Measurements from ENCODE around the gene AK1.

The AK1 gene

GRCh38 chr9:127867356-127868277 is 9.9 kb downstream of the AK1 start:
- Histone ChIP-seq H3K4me3 (ENCODE audit: low read length) (no peak overlapping the region), H3K36me3 (ENCODE audit: control insufficient read depth, insufficient read depth, low read length) (peaks cover 4% of the 10 kb centered on the region; the same call in 1 of the 2 replicates), H3K27ac (ENCODE audit: low read length) (no peak overlapping the region), H3K9me3 (ENCODE audit: control insufficient read depth, insufficient read depth, low read length) (no peaks in the 10 kb centered on the region), H3K27me3 (ENCODE audit: control insufficient read depth, insufficient read depth, low read length) (no peaks in the 10 kb centered on the region), H3K4me1 (ENCODE audit: control insufficient read depth, insufficient read depth, low read length) (0 out of 2 replicates have a peak, but pooled peaks cover 1% of the 10 kb centered on the region)
- DNase-seq (ENCODE audit: low read depth, low spot score), result no peak
- no CpG with 5 or more reads among the region's 30 CpGs for WGBS (ENCODE audit: insufficient coverage, insufficient read length)

DNA sequence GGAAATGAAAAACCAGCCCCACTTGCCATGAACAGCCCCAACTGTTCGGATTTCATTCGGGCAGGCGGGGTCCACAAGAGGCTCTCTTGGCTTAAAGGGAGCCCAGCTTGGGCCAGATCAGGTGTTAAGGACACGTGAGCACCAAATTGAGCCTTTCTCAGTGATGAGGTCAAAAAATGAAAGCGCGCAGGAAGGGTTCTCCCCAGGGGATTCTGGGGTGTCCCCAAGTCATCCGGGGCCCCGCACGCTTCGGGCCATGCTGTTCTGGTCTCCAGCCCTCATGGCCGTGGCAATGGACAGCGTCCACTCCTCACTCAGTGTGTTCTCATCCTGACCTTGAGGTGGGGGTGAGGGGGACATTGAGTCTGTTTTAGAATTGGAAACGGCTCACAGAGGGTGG is 10.9 kb downstream of the AK1 start:
- Histone ChIP-seq H3K27ac (ENCODE audit: low read length) (no peak overlapping the region), H3K9me3 (ENCODE audit: control insufficient read depth, insufficient read depth, low read length) (no peaks in the 10 kb centered on the region), H3K4me3 (ENCODE audit: low read length) (no peak overlapping the region), H3K27me3 (ENCODE audit: control insufficient read depth, insufficient read depth, low read length) (no peaks in the 10 kb centered on the region), H3K4me1 (ENCODE audit: control insufficient read depth, insufficient read depth, low read length) (0 out of 2 replicates have a peak, but pooled peaks cover 1% of the 10 kb centered on the region), H3K36me3 (ENCODE audit: control insufficient read depth, insufficient read depth, low read length) (peaks cover 4% of the 10 kb centered on the region; the same call in 1 of the 2 replicates)
- DNase-seq (ENCODE audit: low read depth, low spot score), result no peak
- no CpG with 5 or more reads among the region's 13 CpGs for WGBS (ENCODE audit: insufficient coverage, insufficient read length)

DNA sequence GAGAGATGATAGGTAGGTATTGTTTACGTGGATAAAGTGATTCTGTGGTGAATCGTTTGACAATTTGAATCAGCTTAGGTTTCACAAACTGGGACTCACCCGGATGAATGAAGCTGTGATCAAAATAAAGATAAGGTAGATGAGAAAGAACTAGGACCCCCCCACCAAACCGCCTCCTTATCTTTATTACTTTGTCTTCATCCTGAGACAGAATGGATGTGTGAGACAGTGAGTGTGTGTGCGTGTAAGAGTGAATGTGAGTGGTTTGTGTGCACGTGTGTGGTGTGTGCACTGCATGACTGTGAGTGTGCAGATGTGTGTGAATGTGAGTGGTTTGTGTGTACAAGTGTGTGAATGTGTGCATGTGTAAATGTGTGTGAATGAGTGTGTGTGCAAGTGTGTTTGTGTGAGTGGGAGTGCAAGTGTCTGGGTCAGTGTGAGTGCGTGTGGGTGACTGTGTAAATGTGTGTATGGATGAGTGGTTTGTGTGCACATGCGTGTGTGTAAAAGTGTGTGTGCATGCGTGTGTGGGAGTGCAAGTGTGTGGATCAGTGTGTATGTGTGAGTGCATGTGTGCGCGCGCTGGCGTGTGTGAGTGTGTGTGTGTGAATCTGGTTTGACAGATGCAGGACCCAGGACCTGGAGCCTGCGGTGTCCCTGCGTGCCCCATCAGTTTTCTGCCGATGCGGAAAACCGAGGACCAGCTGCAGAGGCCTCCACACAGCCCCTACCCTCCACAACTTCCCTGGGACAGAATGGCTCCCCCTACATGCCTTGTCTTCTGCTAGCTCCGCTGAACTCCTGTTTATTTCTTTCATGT is 11.6 kb downstream of the AK1 start:
- Histone ChIP-seq H3K4me1 (ENCODE audit: control insufficient read depth, insufficient read depth, low read length) (0 out of 2 replicates have a peak, but pooled peaks cover 1% of the 10 kb centered on the region), H3K36me3 (ENCODE audit: control insufficient read depth, insufficient read depth, low read length) (peaks cover 4% of the 10 kb centered on the region; the same call in 1 of the 2 replicates), H3K9me3 (ENCODE audit: control insufficient read depth, insufficient read depth, low read length) (no peaks in the 10 kb centered on the region), H3K27me3 (ENCODE audit: control insufficient read depth, insufficient read depth, low read length) (no peaks in the 10 kb centered on the region), H3K4me3 (ENCODE audit: low read length) (no peak overlapping the region), H3K27ac (ENCODE audit: low read length) (no peak overlapping the region)
- 100% methylated on average over 4 of the region's 19 CpGs for WGBS (ENCODE audit: insufficient coverage, insufficient read length)
- no peak for DNase-seq (ENCODE audit: low read depth, low spot score)

- H3K36me3 ChIP-seq (ENCODE audit: control insufficient read depth, insufficient read depth, low read length), result peaks cover 4% of the 10 kb centered on the region; the same call in 1 of the 2 replicates
- no CpG with 5 or more reads among the region's 13 CpGs for WGBS (ENCODE audit: insufficient coverage, insufficient read length)
- H3K27ac ChIP-seq (ENCODE audit: low read length), result no peak overlapping the region
- no peak overlapping the region for H3K4me3 ChIP-seq (ENCODE audit: low read length)
- H3K9me3 ChIP-seq (ENCODE audit: control insufficient read depth, insufficient read depth, low read length), result no peaks in the 10 kb centered on the region
- H3K27me3 ChIP-seq (ENCODE audit: control insufficient read depth, insufficient read depth, low read length), result no peaks in the 10 kb centered on the region
- no peaks in the 10 kb centered on the region; the same call in 1 of the 2 replicates for H3K4me1 ChIP-seq (ENCODE audit: control insufficient read depth, insufficient read depth, low read length)
- DNase-seq (ENCODE audit: low read depth, low spot score), result no peak
Measured at GRCh38 chr9:127863191-127863621, 14.3 kb downstream of the AK1 start.

DNA sequence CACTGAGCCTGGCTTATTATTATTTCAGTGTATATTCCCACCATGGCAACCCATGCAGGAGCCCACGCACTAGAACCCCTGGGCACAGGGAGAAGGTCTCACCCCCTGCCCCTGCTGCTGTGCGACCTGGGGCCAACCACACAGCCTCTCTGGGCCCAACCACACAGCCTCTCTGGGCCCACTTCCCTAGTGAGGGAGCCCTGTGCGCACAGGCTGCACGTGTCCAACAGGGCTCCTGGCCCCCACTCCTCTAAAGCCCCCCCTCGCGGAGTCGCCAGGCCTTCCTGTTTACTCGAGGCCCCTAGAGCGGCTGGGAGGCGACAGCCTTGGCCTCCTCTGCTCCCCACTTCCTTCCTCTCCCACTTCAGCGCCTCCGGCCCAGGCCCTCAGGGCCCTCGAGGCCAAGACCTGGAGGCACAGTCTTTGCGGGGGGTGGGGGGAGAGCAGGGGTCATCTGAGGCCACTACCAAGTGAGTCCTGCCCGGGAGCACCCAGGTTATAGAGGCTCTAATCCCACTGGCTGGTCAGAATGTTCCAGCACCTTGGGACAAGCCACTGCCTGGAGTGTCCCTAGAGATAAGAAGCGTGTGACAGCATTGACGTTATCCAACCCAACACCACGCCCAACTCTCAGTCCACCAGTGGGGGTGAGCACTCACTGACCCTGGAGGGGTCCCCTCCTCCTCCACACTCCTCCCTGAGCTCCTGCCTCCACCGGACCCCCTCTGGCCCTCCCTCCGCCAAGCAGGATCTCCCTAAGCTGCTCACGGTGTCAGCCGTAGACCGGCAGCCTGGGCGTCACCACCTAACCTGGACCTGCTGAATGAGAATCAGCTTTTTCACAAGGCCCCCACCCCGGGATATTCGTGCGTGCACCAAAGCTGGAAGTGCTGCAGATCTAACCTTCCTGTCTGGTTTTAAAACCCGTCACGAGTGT is 15.1 kb downstream of the AK1 start:
- no peaks in the 10 kb centered on the region for H3K27me3 ChIP-seq (ENCODE audit: control insufficient read depth, insufficient read depth, low read length)
- H3K27ac ChIP-seq (ENCODE audit: low read length), result no peak overlapping the region
- no peak overlapping the region for H3K4me3 ChIP-seq (ENCODE audit: low read length)
- H3K9me3 ChIP-seq (ENCODE audit: control insufficient read depth, insufficient read depth, low read length), result no peaks in the 10 kb centered on the region
- no CpG with 5 or more reads among the region's 29 CpGs for WGBS (ENCODE audit: insufficient coverage, insufficient read length)
- no peak for DNase-seq (ENCODE audit: low read depth, low spot score)
- H3K4me1 ChIP-seq (ENCODE audit: control insufficient read depth, insufficient read depth, low read length), result no peaks in the 10 kb centered on the region; the same call in 1 of the 2 replicates
- peaks cover 1% of the 10 kb centered on the region; the same call in 1 of the 2 replicates for H3K36me3 ChIP-seq (ENCODE audit: control insufficient read depth, insufficient read depth, low read length)

DNA sequence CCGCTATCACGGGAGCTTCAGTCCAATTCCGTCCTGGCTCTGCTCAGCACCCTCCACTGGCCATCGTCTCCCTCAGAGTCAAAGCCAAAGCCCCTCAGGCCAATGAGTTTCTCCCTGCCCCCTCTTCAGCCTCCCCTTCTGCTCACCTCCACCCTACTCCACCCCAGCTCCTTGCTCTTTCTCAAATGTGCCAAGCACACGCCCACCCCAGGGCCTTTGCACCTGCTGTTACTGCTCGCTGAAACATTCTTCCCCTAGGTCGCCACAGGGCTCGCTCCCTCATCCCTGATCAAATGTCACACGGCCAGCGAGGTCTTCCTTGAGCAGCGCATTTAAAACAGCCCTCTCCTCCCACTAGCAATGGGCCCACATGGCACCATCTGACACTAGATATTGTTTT is 16.7 kb downstream of the AK1 start:
- no peaks in the 10 kb centered on the region for H3K9me3 ChIP-seq (ENCODE audit: control insufficient read depth, insufficient read depth, low read length)
- H3K36me3 ChIP-seq (ENCODE audit: control insufficient read depth, insufficient read depth, low read length), result no peaks in the 10 kb centered on the region; the same call in 1 of the 2 replicates
- H3K27me3 ChIP-seq (ENCODE audit: control insufficient read depth, insufficient read depth, low read length), result no peaks in the 10 kb centered on the region
- no peak overlapping the region for H3K27ac ChIP-seq (ENCODE audit: low read length)
- H3K4me3 ChIP-seq (ENCODE audit: low read length), result no peak overlapping the region
- no CpG with 5 or more reads among the region's 11 CpGs for WGBS (ENCODE audit: insufficient coverage, insufficient read length)
- no peak for DNase-seq (ENCODE audit: low read depth, low spot score)
- no peaks in the 10 kb centered on the region; the same call in 1 of the 2 replicates for H3K4me1 ChIP-seq (ENCODE audit: control insufficient read depth, insufficient read depth, low read length)

GRCh38 chr9:127860260-127860659 is 17.2 kb downstream of the AK1 start:
- H3K27ac ChIP-seq (ENCODE audit: low read length), result no peak overlapping the region
- H3K36me3 ChIP-seq (ENCODE audit: control insufficient read depth, insufficient read depth, low read length), result no peaks in the 10 kb centered on the region; the same call in 1 of the 2 replicates
- no peaks in the 10 kb centered on the region; the same call in 1 of the 2 replicates for H3K4me1 ChIP-seq (ENCODE audit: control insufficient read depth, insufficient read depth, low read length)
- DNase-seq (ENCODE audit: low read depth, low spot score), result no peak
- WGBS (ENCODE audit: insufficient coverage, insufficient read length), result no CpG with 5 or more reads among the region's 8 CpGs
- H3K27me3 ChIP-seq (ENCODE audit: control insufficient read depth, insufficient read depth, low read length), result no peaks in the 10 kb centered on the region
- no peaks in the 10 kb centered on the region for H3K9me3 ChIP-seq (ENCODE audit: control insufficient read depth, insufficient read depth, low read length)
- H3K4me3 ChIP-seq (ENCODE audit: low read length), result no peak overlapping the region

DNA sequence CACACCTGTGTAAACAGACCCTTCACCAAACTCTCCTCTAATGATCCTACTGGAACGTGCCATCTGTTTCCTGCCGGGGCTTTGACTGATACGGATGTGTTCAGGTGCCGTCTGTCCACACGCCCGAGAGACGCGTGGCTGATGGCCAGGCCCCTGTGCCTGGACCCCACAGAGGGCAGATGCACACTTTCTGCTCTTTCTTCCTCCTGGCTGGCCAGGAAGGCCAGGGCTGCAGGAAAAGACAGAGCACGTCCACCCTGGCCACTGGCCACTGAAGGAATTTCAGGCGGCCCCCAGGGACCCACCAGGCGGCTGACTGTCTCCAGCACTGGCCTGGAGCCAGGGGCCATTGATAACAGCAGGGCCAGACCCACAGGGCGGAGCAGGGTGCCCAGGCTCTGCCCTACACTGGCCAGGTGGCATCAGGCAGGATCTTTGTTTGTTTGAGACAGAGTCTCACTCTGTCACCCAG is 19.4 kb downstream of the AK1 start:
- peaks cover 3% of the 10 kb centered on the region for H3K4me1 ChIP-seq (ENCODE audit: control insufficient read depth, insufficient read depth, low read length)
- H3K9me3 ChIP-seq (ENCODE audit: control insufficient read depth, insufficient read depth, low read length), result no peaks in the 10 kb centered on the region
- no peaks in the 10 kb centered on the region; the same call in 1 of the 2 replicates for H3K36me3 ChIP-seq (ENCODE audit: control insufficient read depth, insufficient read depth, low read length)
- no CpG with 5 or more reads among the region's 12 CpGs for WGBS (ENCODE audit: insufficient coverage, insufficient read length)
- no peak overlapping the region for H3K4me3 ChIP-seq (ENCODE audit: low read length)
- no peaks in the 10 kb centered on the region for H3K27me3 ChIP-seq (ENCODE audit: control insufficient read depth, insufficient read depth, low read length)
- no peak for DNase-seq (ENCODE audit: low read depth, low spot score)
- no peak overlapping the region for H3K27ac ChIP-seq (ENCODE audit: low read length)

DNA sequence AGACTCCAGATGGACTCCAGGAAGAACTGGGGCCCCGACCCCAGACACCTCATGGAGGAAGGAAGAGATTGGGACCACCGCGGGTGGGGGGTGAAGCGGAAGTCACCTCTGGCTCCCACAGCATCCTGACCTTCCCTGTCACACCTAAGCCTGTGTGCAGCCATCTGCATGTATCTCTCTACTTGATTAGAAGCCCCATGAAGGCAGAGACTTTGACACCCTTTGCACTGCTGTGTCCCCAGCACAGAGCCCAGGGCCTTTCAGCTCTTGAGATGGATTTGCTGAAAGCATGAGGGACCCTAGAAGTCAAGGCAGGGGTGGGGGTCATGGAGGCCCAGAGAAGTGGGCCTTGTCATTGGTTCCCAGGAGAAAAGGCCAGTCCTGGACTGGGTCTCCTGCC is 20.2 kb downstream of the AK1 start:
- no peaks in the 10 kb centered on the region for H3K27me3 ChIP-seq (ENCODE audit: control insufficient read depth, insufficient read depth, low read length)
- H3K9me3 ChIP-seq (ENCODE audit: control insufficient read depth, insufficient read depth, low read length), result no peaks in the 10 kb centered on the region
- H3K36me3 ChIP-seq (ENCODE audit: control insufficient read depth, insufficient read depth, low read length), result no peaks in the 10 kb centered on the region; the same call in 1 of the 2 replicates
- no peak overlapping the region for H3K4me3 ChIP-seq (ENCODE audit: low read length)
- H3K27ac ChIP-seq (ENCODE audit: low read length), result no peak overlapping the region
- WGBS (ENCODE audit: insufficient coverage, insufficient read length), result no CpG with 5 or more reads among the region's 4 CpGs
- DNase-seq (ENCODE audit: low read depth, low spot score), result no peak
- peaks cover 3% of the 10 kb centered on the region for H3K4me1 ChIP-seq (ENCODE audit: control insufficient read depth, insufficient read depth, low read length)

Measured in iPS DF 6.9 (cell line).